ENCODE data around the gene ALKBH3. TPM values are rescaled to one million over a fixed set of nuclear protein-coding genes. Genes with fewer than 3 reads are reported as not detected.

The ALKBH3 gene
- total RNA-seq, 3 donors from 2014 or later (not counting 1 experiment from before 2014, with no cell fraction given), result 24.3 to 30.8 (median 29.6) TPM

DNA sequence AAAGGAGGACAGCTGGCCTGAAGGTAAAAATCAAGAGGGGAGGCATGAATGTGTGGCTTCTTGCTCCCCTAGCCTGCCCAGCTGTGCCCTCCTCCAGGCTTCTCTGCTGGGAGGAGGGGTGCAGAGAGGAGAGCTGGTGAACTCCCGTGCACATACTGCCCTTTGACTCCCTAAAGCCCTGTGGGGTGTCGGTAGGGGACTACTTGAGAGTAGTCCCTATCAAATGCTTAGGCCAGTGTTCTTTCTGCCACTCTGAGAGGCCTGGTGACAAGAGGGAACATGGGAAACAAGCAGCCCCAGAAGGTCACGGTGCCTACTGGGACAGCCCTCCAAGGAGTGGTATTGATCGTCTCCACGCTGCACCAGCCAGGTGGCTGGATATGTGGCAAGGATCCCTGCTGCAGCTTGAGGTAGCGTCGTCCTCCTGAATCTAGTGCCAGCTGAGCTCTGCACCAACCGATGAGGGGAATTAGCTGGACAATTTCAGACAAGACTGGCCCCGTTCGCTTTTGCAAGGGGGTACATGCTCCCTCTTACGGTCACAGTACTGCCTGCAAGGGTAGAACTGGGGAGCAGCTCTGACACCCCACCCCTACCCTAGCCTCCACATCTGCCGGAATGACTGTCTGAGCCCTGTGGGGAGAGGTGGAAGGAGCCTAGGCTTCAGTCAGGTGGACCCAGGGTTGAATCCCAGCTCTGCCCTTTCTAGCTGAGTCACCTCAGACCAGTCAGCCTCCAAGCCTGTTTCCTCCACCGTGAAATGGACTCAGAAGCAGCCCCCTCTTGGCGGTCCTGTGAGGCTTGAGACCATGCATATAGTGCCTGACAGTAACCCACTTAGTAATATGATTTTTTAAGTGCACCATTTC lies 44.7 kb downstream of the ALKBH3 start:
- ATAC-seq (no peak), DNase-seq (no peak)
- Mint-ChIP-seq H3K27ac (no peak overlapping the region), H3K4me1 (peaks cover 2 to 8% of the 10 kb centered on the region in 2 donors), H3K36me3 (peaks cover 13% of the 10 kb centered on the region), H3K27me3 (ENCODE audit: low read depth in 2 of 2) (no peaks in the 10 kb centered on the region), H3K9me3 (no peaks in the 10 kb centered on the region), H3K4me3 (no peak overlapping the region)
- no peaks in the 10 kb centered on the region for H3K9me3 ChIP-seq (ENCODE audit: control insufficient read depth, insufficient read depth, low read length)
- 94% methylated on average over 14 of the region's 14 CpGs for WGBS (ENCODE audit: insufficient coverage)
- peaks cover 5% of the 10 kb centered on the region for H3K4me1 ChIP-seq (ENCODE audit: control insufficient read depth, insufficient read depth, low read length)
- H3K4me3 ChIP-seq (ENCODE audit: low read length), result no peak overlapping the region
- intact Hi-C loops (cut with micrococcal nuclease), result no loop called here
- peaks cover 17% of the 10 kb centered on the region for H3K36me3 ChIP-seq (ENCODE audit: control insufficient read depth, insufficient read depth, low read length)
- H3K27ac ChIP-seq (ENCODE audit: low read length), result no peak overlapping the region
- H3K27me3 ChIP-seq (ENCODE audit: control insufficient read depth, insufficient read depth, low read length), result no peaks in the 10 kb centered on the region
- no peak for TF ChIP-seq CTCF (IDR thresholded peaks at IDR 0.05)

GRCh38 chr11:43925932-43926505 lies 45.4 kb downstream of the ALKBH3 start:
- Mint-ChIP-seq H3K27ac (no peak overlapping the region), H3K9me3 (no peaks in the 10 kb centered on the region), H3K4me3 (no peak overlapping the region), H3K4me1 (peaks cover 9 to 15% of the 10 kb centered on the region in 2 donors), H3K36me3 (peaks cover 7% of the 10 kb centered on the region), H3K27me3 (ENCODE audit: low read depth in 2 of 2) (no peaks in the 10 kb centered on the region)
- no peak overlapping the region for H3K4me3 ChIP-seq (ENCODE audit: low read length)
- ATAC-seq (no peak), DNase-seq (no peak)
- H3K9me3 ChIP-seq (ENCODE audit: control insufficient read depth, insufficient read depth, low read length), result no peaks in the 10 kb centered on the region
- intact Hi-C loops (cut with micrococcal nuclease), result no loop called here
- TF ChIP-seq CTCF (IDR thresholded peaks at IDR 0.05), result no peak
- H3K27ac ChIP-seq (ENCODE audit: low read length), result no peak overlapping the region
- H3K36me3 ChIP-seq (ENCODE audit: control insufficient read depth, insufficient read depth, low read length), result peaks cover 10% of the 10 kb centered on the region
- WGBS (ENCODE audit: insufficient coverage), result 94% methylated on average over 12 of the region's 12 CpGs
- peaks cover 12% of the 10 kb centered on the region for H3K4me1 ChIP-seq (ENCODE audit: control insufficient read depth, insufficient read depth, low read length)
- H3K27me3 ChIP-seq (ENCODE audit: control insufficient read depth, insufficient read depth, low read length), result no peaks in the 10 kb centered on the region

- Mint-ChIP-seq H3K27me3 (ENCODE audit: low read depth in 2 of 2) (no peaks in the 10 kb centered on the region), H3K9me3 (no peaks in the 10 kb centered on the region), H3K4me1 (peaks cover 12 to 17% of the 10 kb centered on the region in 2 donors), H3K27ac (no peak overlapping the region), H3K4me3 (no peak overlapping the region), H3K36me3 (no peaks in the 10 kb centered on the region)
- no peak for ATAC-seq
- H3K4me3 ChIP-seq (ENCODE audit: low read length), result no peak overlapping the region
- intact Hi-C loops (cut with micrococcal nuclease), result no loop called here
- no peak overlapping the region for H3K27ac ChIP-seq (ENCODE audit: low read length)
- H3K36me3 ChIP-seq (ENCODE audit: control insufficient read depth, insufficient read depth, low read length), result peaks cover 3% of the 10 kb centered on the region
- WGBS (ENCODE audit: insufficient coverage), result 88% methylated on average over 2 of the region's 2 CpGs
- DNase-seq, result no peak
- peaks cover 16% of the 10 kb centered on the region for H3K4me1 ChIP-seq (ENCODE audit: control insufficient read depth, insufficient read depth, low read length)
- no peaks in the 10 kb centered on the region for H3K27me3 ChIP-seq (ENCODE audit: control insufficient read depth, insufficient read depth, low read length)
- no peak for TF ChIP-seq CTCF (IDR thresholded peaks at IDR 0.05)
- H3K9me3 ChIP-seq (ENCODE audit: control insufficient read depth, insufficient read depth, low read length), result no peaks in the 10 kb centered on the region
Observed at GRCh38 chr11:43927070-43927469, 46.4 kb downstream of the ALKBH3 start.
